IMR-90 (cell line): ENCODE results near the gene ITFG1.

ENCODE experiments used
- BHLHE40 ChIP-seq: fragments of 150-350 bp; IDR thresholded peaks from 2 replicates; pipeline ENCODE4 v1.6.1; 2016; ENCODE audit warnings: mild to moderate bottlenecking, low read depth, low read length
- CEBPB ChIP-seq: IDR thresholded peaks from 2 replicates; pipeline ENCODE4 v1.6.1; 2012; ENCODE audit warnings: low read depth, low read length, improper control_type of control experiment
- CTCF ChIP-seq: conservative IDR thresholded peaks from 2 replicates; pipeline ENCODE4 v1.5.1; 2012; ENCODE audit warnings: mild to moderate bottlenecking, low read depth, low read length, improper control_type of control experiment
- FOS ChIP-seq: fragments of 150-350 bp; IDR thresholded peaks from 2 replicates; pipeline ENCODE4 v1.6.1; 2016; ENCODE audit warnings: low read depth, low read length
- MXI1 ChIP-seq: IDR thresholded peaks from 2 replicates; pipeline ENCODE4 v1.6.1; 2012; ENCODE audit warnings: low read depth, mild to moderate bottlenecking, low read length, moderate library complexity, borderline replicate concordance
- POLR2A ChIP-seq: IDR thresholded peaks from 2 replicates; pipeline ENCODE4 v1.6.1; 2012; ENCODE audit warnings: mild to moderate bottlenecking, low read depth, low read length
- RAD21 ChIP-seq: IDR thresholded peaks from 2 replicates; pipeline ENCODE4 v1.6.1; 2012; ENCODE audit warnings: low read length, improper control_type of control experiment
- SMC3 ChIP-seq: fragments of 150-350 bp; IDR thresholded peaks from 2 replicates; pipeline ENCODE4 v1.6.1; 2016; ENCODE audit warnings: low read depth, mild to moderate bottlenecking, antibody characterized with exemption, low read length, moderate library complexity
- USF2 ChIP-seq: fragments of 150-350 bp; IDR thresholded peaks from 2 replicates; pipeline ENCODE4 v1.6.1; 2017; ENCODE audit warnings: mild to moderate bottlenecking, antibody characterized with exemption, low read length, low read depth

- TF ChIP-seq CTCF = no peak
- TF ChIP-seq MXI1 = no peak
- TF ChIP-seq CEBPB = no peak
- TF ChIP-seq SMC3 = no peak
- TF ChIP-seq BHLHE40 = no peak
- TF ChIP-seq FOS = no peak
- no peak for TF ChIP-seq RAD21
- TF ChIP-seq POLR2A = no peak
- no peak for TF ChIP-seq USF2
These were observed 1.3 kb downstream of the ITFG1 start for GRCh38 chr16:47459603-47460002.
